Measurements from ENCODE around the gene C10orf90. TPM values are rescaled to one million over a fixed set of nuclear protein-coding genes. Genes with fewer than 3 reads are reported as not detected.

The C10orf90 gene
- total RNA-seq, 1 experiment from 2014 or later = 0.18 TPM

DNA sequence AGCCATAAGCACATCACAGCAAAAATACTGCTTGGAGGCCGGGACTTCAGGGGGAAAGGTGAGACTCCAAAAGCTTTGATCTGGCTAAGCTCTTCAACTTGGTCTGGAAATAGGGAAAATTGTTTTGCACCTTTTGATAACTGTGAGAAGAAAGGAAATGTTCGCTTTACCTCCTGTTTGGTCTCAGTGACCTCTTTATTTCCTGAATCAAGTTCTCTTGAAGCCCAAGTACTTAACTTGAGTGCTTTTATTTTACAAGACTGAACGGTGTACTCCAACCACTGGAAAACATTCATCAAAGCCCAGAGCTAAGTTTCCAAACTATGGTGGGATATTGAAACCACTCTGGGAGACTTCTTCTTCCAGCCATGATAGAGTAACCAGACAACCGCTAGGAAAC is 5.3 kb downstream of the C10orf90 start:
- intact Hi-C loops (cut with micrococcal nuclease) = no loop called here
- no peak overlapping the region for H3K4me2 ChIP-seq (ENCODE audit: low read length)

DNA sequence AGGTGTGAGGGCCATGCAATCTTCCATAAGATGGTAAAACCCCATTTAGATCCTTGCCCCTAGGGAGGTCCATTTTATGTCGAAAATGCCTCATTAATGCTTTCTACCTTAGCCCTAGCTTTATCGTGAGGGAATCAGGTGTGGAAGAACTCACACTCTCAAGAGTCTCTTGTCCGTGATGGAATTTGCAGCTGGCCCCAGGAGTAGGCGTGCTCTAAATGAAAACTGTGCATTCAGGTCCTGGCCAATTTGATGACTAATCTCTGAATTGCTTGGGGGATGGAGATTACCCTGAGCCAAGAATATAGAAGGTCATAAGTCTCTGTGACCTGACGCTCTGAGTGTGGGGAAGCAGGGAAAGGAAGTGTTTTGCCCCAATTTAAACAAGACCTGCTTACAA is 6.6 kb downstream of the C10orf90 start:
- H3K4me3 ChIP-seq (ENCODE audit: low read length) = no peak overlapping the region
- H3K9me2 ChIP-seq (replicated peaks; ENCODE audit: low read length) = no peaks in the 10 kb centered on the region
- intact Hi-C loops (cut with micrococcal nuclease) = no loop called here
- TF ChIP-seq EZH2 (IDR thresholded peaks at IDR 0.05; ENCODE audit: low read length, unreplicated experiment) (no peak), EZH2phosphoT487 (IDR thresholded peaks at IDR 0.05; ENCODE audit: borderline replicate concordance, low read length) (no peak)
- TF ChIP-seq, protein P1, sequence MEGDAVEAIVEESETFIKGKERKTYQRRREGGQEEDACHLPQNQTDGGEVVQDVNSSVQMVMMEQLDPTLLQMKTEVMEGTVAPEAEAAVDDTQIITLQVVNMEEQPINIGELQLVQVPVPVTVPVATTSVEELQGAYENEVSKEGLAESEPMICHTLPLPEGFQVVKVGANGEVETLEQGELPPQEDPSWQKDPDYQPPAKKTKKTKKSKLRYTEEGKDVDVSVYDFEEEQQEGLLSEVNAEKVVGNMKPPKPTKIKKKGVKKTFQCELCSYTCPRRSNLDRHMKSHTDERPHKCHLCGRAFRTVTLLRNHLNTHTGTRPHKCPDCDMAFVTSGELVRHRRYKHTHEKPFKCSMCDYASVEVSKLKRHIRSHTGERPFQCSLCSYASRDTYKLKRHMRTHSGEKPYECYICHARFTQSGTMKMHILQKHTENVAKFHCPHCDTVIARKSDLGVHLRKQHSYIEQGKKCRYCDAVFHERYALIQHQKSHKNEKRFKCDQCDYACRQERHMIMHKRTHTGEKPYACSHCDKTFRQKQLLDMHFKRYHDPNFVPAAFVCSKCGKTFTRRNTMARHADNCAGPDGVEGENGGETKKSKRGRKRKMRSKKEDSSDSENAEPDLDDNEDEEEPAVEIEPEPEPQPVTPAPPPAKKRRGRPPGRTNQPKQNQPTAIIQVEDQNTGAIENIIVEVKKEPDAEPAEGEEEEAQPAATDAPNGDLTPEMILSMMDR (conservative IDR thresholded peaks at IDR 0.05; ENCODE audit: low read depth, low read length) = no peak
- no peaks in the 10 kb centered on the region for H4K20me1 ChIP-seq (ENCODE audit: low read length)
- BruUV-seq (replicated peaks) = no TSS peak
- no peak overlapping the region for H3K9ac ChIP-seq (ENCODE audit: low read length)
- H3K27ac ChIP-seq (ENCODE audit: low read length) = no peak overlapping the region
- no peaks in the 10 kb centered on the region for H3K9me3 ChIP-seq (ENCODE audit: low read length)
- H3K4me1 ChIP-seq (ENCODE audit: insufficient read depth, low read length) = peaks cover 9% of the 10 kb centered on the region
- peak; percentile 87 for ATAC-seq
- peak; percentile 64 for DNase-seq
- no peaks in the 10 kb centered on the region for H3K79me2 ChIP-seq (ENCODE audit: low read length)
- H3F3A ChIP-seq (ENCODE audit: low read length, unreplicated experiment) = no peaks in the 10 kb centered on the region
- no peaks in the 10 kb centered on the region for H3K27me3 ChIP-seq (ENCODE audit: low read length)
- peak overlapping the region; percentile 37; the same call in 1 of the 2 replicates for H3K4me2 ChIP-seq (ENCODE audit: low read length)
- CTCF ChIA-PET = no interaction called here
- H2AFZ ChIP-seq (ENCODE audit: low read length) = no peak overlapping the region
- POLR2A ChIA-PET (ENCODE audit: unreplicated experiment) = no interaction called here
- no peaks in the 10 kb centered on the region for H3K36me3 ChIP-seq (ENCODE audit: low read depth, low read length)

More for the DNA sequence above, 5.3 kb downstream of the C10orf90 start:
- no peaks in the 10 kb centered on the region for H4K20me1 ChIP-seq (ENCODE audit: low read length)
- H3K9ac ChIP-seq (ENCODE audit: low read length) = no peak overlapping the region
- no peaks in the 10 kb centered on the region for H3K79me2 ChIP-seq (ENCODE audit: low read length)
- POLR2A ChIA-PET (ENCODE audit: unreplicated experiment) = no interaction called here
- no peak overlapping the region for H3K27ac ChIP-seq (ENCODE audit: low read length)
- TF ChIP-seq, protein P1 (conservative IDR thresholded peaks at IDR 0.05; ENCODE audit: low read depth, low read length) = no peak
- TF ChIP-seq EZH2 (IDR thresholded peaks at IDR 0.05; ENCODE audit: low read length, unreplicated experiment) (no peak), EZH2phosphoT487 (IDR thresholded peaks at IDR 0.05; ENCODE audit: borderline replicate concordance, low read length) (no peak)
- no peak for ATAC-seq
- no peaks in the 10 kb centered on the region for H3K9me2 ChIP-seq (replicated peaks; ENCODE audit: low read length)
- peaks cover 9% of the 10 kb centered on the region for H3K4me1 ChIP-seq (ENCODE audit: insufficient read depth, low read length)
- H2AFZ ChIP-seq (ENCODE audit: low read length) = no peak overlapping the region
- no peak overlapping the region for H3K4me3 ChIP-seq (ENCODE audit: low read length)
- no peak for DNase-seq
- no peaks in the 10 kb centered on the region for H3K9me3 ChIP-seq (ENCODE audit: low read length)
- BruUV-seq (replicated peaks) = no TSS peak
- H3K27me3 ChIP-seq (ENCODE audit: low read length) = no peaks in the 10 kb centered on the region
- H3F3A ChIP-seq (ENCODE audit: low read length, unreplicated experiment) = no peaks in the 10 kb centered on the region
- H3K36me3 ChIP-seq (ENCODE audit: low read depth, low read length) = no peaks in the 10 kb centered on the region
- CTCF ChIA-PET = no interaction called here

DNA sequence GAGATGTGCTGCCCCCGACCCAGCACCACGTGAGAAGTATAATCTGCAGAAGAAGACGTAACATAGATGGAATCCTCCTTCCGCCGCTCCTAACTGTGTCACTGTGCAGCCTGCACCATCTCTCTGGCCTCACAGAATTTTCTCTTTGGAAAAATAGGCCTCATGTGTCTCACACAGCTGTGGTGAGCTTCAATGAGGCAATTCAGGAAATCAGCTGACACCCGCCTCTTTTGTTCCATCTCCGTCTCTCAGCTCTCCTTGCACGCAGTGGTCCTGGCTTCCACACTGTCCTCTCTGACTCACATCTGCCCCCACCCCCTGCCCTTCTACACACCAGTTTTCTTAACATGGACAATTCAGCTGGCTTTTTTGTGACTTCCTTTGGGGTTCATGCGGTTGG is 7.2 kb downstream of the C10orf90 start:
- Histone ChIP-seq H2AFZ (ENCODE audit: low read length) (no peak overlapping the region), H3K27ac (ENCODE audit: low read length) (no peak overlapping the region), H3K4me1 (ENCODE audit: insufficient read depth, low read length) (peaks cover 9% of the 10 kb centered on the region), H3K9ac (ENCODE audit: low read length) (no peak overlapping the region), H3K9me2 (replicated peaks; ENCODE audit: low read length) (no peaks in the 10 kb centered on the region), H3K36me3 (ENCODE audit: low read depth, low read length) (no peaks in the 10 kb centered on the region), H3K4me2 (ENCODE audit: low read length) (no peak overlapping the region), H3K27me3 (ENCODE audit: low read length) (no peaks in the 10 kb centered on the region), H4K20me1 (ENCODE audit: low read length) (no peaks in the 10 kb centered on the region), H3K79me2 (ENCODE audit: low read length) (no peaks in the 10 kb centered on the region), H3F3A (ENCODE audit: low read length, unreplicated experiment) (no peaks in the 10 kb centered on the region), H3K4me3 (ENCODE audit: low read length) (no peak overlapping the region), H3K9me3 (ENCODE audit: low read length) (no peaks in the 10 kb centered on the region)
- ChIA-PET CTCF (no interaction called here), POLR2A (ENCODE audit: unreplicated experiment) (no interaction called here)
- no TSS peak for BruUV-seq (replicated peaks)
- TF ChIP-seq EZH2phosphoT487 (IDR thresholded peaks at IDR 0.05; ENCODE audit: borderline replicate concordance, low read length) = no peak
- TF ChIP-seq, protein P1 (conservative IDR thresholded peaks at IDR 0.05; ENCODE audit: low read depth, low read length) = no peak
- TF ChIP-seq EZH2 (IDR thresholded peaks at IDR 0.05; ENCODE audit: low read length, unreplicated experiment) = no peak
- ATAC-seq (no peak), DNase-seq (no peak)
- intact Hi-C loops (cut with micrococcal nuclease) = no loop called here
